GM23338 (cell line): ENCODE data around the gene VEPH1. TPM values are rescaled to one million over a fixed set of nuclear protein-coding genes. Genes with fewer than 3 reads are reported as not detected.

Experiments used
- ATAC-seq: fragments of 200-7000 bp; cut with Tn5 transposase; 3 replicates; pipeline ENCODE4 v1.9.1; 2020
- DNase-seq: peaks from one replicate; pipeline ENCODE4 v3.0.0-alpha.2; 2015; ENCODE audit warnings: low spot score
- H2AFZ ChIP-seq: fragments of 200-600 bp; sonication (generic); 2 replicates; pipeline ENCODE4 v1.8.0; 2016; ENCODE audit warnings: antibody characterized with exemption, mild to moderate bottlenecking, moderate library complexity
- H3F3A ChIP-seq: fragments of 200-600 bp; sonication (generic); replicated peaks from 2 replicates; pipeline ENCODE4 v1.8.0; 2017; ENCODE audit warnings: antibody characterized with exemption, mixed run types, low read depth
- H3K27ac ChIP-seq: fragments of 200-600 bp; sonication (generic); 2 replicates; pipeline ENCODE4 v1.6.1; 2016; ENCODE audit warnings: low read depth
- H3K27me3 ChIP-seq: fragments of 200-600 bp; sonication (generic); 2 replicates; pipeline ENCODE4 v1.8.0; 2016; ENCODE audit warnings: mild to moderate bottlenecking, mixed run types, moderate library complexity; ENCODE audit not compliant: insufficient read depth
- H3K36me3 ChIP-seq: fragments of 200-600 bp; sonication (generic); 2 replicates; pipeline ENCODE4 v1.8.0; 2016; ENCODE audit warnings: mild to moderate bottlenecking; ENCODE audit not compliant: insufficient read depth
- H3K4me1 ChIP-seq: fragments of 200-600 bp; sonication (generic); 2 replicates; pipeline ENCODE4 v1.8.0; 2016; ENCODE audit warnings: mild to moderate bottlenecking, moderate library complexity; ENCODE audit not compliant: insufficient read depth
- H3K4me2 ChIP-seq: fragments of 200-600 bp; sonication (generic); 2 replicates; pipeline ENCODE4 v1.7.1; 2017; ENCODE audit warnings: mixed run types
- H3K4me3 ChIP-seq: fragments of 200-600 bp; sonication (generic); 2 replicates; pipeline ENCODE4 v1.6.1; 2016; ENCODE audit warnings: mixed run types
- H3K79me2 ChIP-seq: fragments of 200-600 bp; sonication (generic); replicated peaks from 2 replicates; pipeline ENCODE4 v1.8.0; 2017; ENCODE audit warnings: mild to moderate bottlenecking; ENCODE audit not compliant: insufficient read depth
- H3K9me2 ChIP-seq: fragments of 200-600 bp; sonication (generic); 2 replicates; pipeline ENCODE4 v1.8.0; 2017; ENCODE audit not compliant: insufficient read depth
- H4K20me1 ChIP-seq: fragments of 200-600 bp; sonication (generic); replicated peaks from 2 replicates; pipeline ENCODE4 v1.8.0; 2017; ENCODE audit warnings: mild to moderate bottlenecking; ENCODE audit not compliant: insufficient read depth
- H3K27ac Mint-ChIP-seq: 2 replicates; pipeline ENCODE4 v1.8.0; 2020; ENCODE audit warnings: inconsistent platforms, mild to moderate bottlenecking, moderate library complexity, mixed read lengths
- H3K27me3 Mint-ChIP-seq: 3 replicates; pipeline ENCODE4 v1.8.0; 2022; ENCODE audit warnings: low read depth, mild to moderate bottlenecking, moderate library complexity, mixed read lengths, inconsistent platforms; ENCODE audit not compliant: insufficient read depth, poor library complexity
- H3K36me3 Mint-ChIP-seq: 3 replicates; pipeline ENCODE4 v1.8.0; 2021; ENCODE audit warnings: low read depth, mild to moderate bottlenecking, inconsistent platforms, moderate library complexity, mixed read lengths
- H3K4me1 Mint-ChIP-seq: 3 replicates; pipeline ENCODE4 v1.8.0; 2020; ENCODE audit warnings: mild to moderate bottlenecking, inconsistent platforms, mixed read lengths
- H3K4me3 Mint-ChIP-seq: 3 replicates; pipeline ENCODE4 v1.8.0; 2021; ENCODE audit warnings: moderate library complexity, mild to moderate bottlenecking, inconsistent platforms, mixed read lengths
- H3K9me3 Mint-ChIP-seq: 3 replicates; pipeline ENCODE4 v1.8.0; 2020; ENCODE audit warnings: moderate library complexity, mild to moderate bottlenecking, inconsistent platforms, mixed read lengths
- CREB1 ChIP-seq: fragments of 250-450 bp; sonication (Bioruptor Pico); IDR thresholded peaks from 2 replicates; pipeline ENCODE4 v1.5.0; 2020; ENCODE audit warnings: low read depth, mild to moderate bottlenecking, moderate library complexity
- ETS1 ChIP-seq: IDR thresholded peaks from 2 replicates; pipeline ENCODE4 v1.6.1; 2016; ENCODE audit warnings: antibody characterized with exemption
- EZH2 ChIP-seq: fragments of 200-600 bp; sonication (generic); IDR thresholded peaks from one replicate; pipeline ENCODE4 v1.8.0; 2017; ENCODE audit warnings: antibody characterized with exemption, mild to moderate bottlenecking, low read depth; ENCODE audit not compliant: unreplicated experiment
- EZH2phosphoT487 ChIP-seq: fragments of 200-600 bp; sonication (generic); IDR thresholded peaks from one replicate; pipeline ENCODE4 v1.8.1; 2018; ENCODE audit warnings: antibody characterized with exemption; ENCODE audit not compliant: unreplicated experiment
- JUNB ChIP-seq: IDR thresholded peaks from one replicate; pipeline ENCODE4 v1.6.1; 2016; ENCODE audit warnings: antibody characterized with exemption; ENCODE audit not compliant: unreplicated experiment
- NANOG ChIP-seq: IDR thresholded peaks from 2 replicates; pipeline ENCODE4 v1.6.1; 2016; ENCODE audit warnings: antibody characterized with exemption, borderline replicate concordance
- POLR2AphosphoS5 ChIP-seq: IDR thresholded peaks from 2 replicates; pipeline ENCODE4 v1.6.1; 2016; ENCODE audit warnings: antibody characterized with exemption, low read depth
- REST ChIP-seq: IDR thresholded peaks from one replicate; pipeline ENCODE4 v1.6.1; 2018; ENCODE audit warnings: antibody characterized with exemption; ENCODE audit not compliant: unreplicated experiment
- STAT1 ChIP-seq: IDR thresholded peaks from one replicate; pipeline ENCODE4 v1.6.1; 2016; ENCODE audit warnings: antibody characterized with exemption; ENCODE audit not compliant: unreplicated experiment
- ZNF114 ChIP-seq: fragments of 250-450 bp; sonication (Bioruptor Pico); IDR thresholded peaks from 2 replicates; pipeline ENCODE4 v1.5.0; 2020; ENCODE audit warnings: mild to moderate bottlenecking, moderate library complexity
- polyA plus RNA-seq: library from polyadenylated mRNA; unstranded; fragments of >200 nt; fragmentation: Nextera tagmentation; extraction: Ambion mirVana; gene quantifications from 2 replicates; pipeline ENCODE4 v1.2.1, GENCODE V29; 2016
- total RNA-seq: library from RNA; depleted of rRNA; stranded (reverse); fragments of >200 nt; shearing (Covaris generic); gene quantifications from 2 replicates; pipeline ENCODE4 v1.2.3, GENCODE V29; 2014
- TF ChIP-seq, protein P1 (sequence below), 2 experiments: fragments of 200-600 bp in 1 of 2; sonication (generic) in 1 of 2; conservative IDR thresholded peaks; 2 replicates each; pipeline versions ENCODE4 v1.5.1 to v1.6.1; 2016 to 2017; ENCODE audit warnings: antibody characterized with exemption in 2 of 2, low read depth in 2 of 2, mild to moderate bottlenecking in 2 of 2, moderate library complexity in 1 of 2

Gene VEPH1
- total and polyA plus RNA-seq, 2 experiments from 2014 or later, result 15.4 to 33.8 TPM

GRCh38 chr3:157310329-157311052, 192.7 kb downstream of the VEPH1 start (continued):
- TF ChIP-seq JUNB (no peak), CREB1 (CRISPR knock-in tag) (no peak), EZH2 (no peak), ETS1 (no peak), NANOG (no peak), EZH2phosphoT487 (no peak), ZNF114 (CRISPR knock-in tag) (no peak), REST (no peak), STAT1 (no peak)
- TF ChIP-seq, protein P1, sequence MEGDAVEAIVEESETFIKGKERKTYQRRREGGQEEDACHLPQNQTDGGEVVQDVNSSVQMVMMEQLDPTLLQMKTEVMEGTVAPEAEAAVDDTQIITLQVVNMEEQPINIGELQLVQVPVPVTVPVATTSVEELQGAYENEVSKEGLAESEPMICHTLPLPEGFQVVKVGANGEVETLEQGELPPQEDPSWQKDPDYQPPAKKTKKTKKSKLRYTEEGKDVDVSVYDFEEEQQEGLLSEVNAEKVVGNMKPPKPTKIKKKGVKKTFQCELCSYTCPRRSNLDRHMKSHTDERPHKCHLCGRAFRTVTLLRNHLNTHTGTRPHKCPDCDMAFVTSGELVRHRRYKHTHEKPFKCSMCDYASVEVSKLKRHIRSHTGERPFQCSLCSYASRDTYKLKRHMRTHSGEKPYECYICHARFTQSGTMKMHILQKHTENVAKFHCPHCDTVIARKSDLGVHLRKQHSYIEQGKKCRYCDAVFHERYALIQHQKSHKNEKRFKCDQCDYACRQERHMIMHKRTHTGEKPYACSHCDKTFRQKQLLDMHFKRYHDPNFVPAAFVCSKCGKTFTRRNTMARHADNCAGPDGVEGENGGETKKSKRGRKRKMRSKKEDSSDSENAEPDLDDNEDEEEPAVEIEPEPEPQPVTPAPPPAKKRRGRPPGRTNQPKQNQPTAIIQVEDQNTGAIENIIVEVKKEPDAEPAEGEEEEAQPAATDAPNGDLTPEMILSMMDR (conservative IDR thresholded peaks at IDR 0.05; ENCODE audit: low read depth in 2 of 2), result no peak

DNA sequence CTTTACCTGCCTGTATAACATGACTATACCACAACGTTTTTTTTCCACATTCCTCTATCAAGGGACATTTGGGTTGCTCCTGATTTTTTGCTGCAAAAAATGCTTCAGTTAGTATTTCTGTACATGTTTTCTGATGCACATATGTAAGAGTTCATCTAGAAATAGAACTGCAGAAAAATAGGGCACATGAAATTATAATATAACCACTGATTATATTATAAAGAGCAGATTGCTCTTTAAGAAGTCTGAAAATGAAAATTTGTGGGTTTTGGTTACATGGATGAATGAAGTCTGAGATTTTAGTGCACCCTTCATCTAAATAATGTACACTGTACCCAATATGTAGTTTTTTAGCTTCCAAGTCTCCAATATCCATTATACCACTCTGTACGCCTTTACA, 196.7 kb downstream of the VEPH1 start:
- Histone ChIP-seq H3K27ac (no peak overlapping the region), H3K36me3 (no peaks in the 10 kb centered on the region), H3K4me1 (no peaks in the 10 kb centered on the region), H3K27me3 (no peaks in the 10 kb centered on the region), H3K79me2 (no peaks in the 10 kb centered on the region), H3K4me2 (no peak overlapping the region), H3K9me2 (no peaks in the 10 kb centered on the region; the same call in none of the 2 replicates), H2AFZ (no peak overlapping the region), H3F3A (no peaks in the 10 kb centered on the region), H4K20me1 (no peaks in the 10 kb centered on the region), H3K4me3 (no peak overlapping the region)
- ATAC-seq (no peak), DNase-seq (no peak)
- Mint-ChIP-seq H3K9me3 (0 out of 3 replicates have a peak, but pooled peaks cover 2% of the 10 kb centered on the region), H3K27ac (no peak overlapping the region), H3K4me3 (no peak overlapping the region), H3K36me3 (no peaks in the 10 kb centered on the region), H3K4me1 (peaks cover 8% of the 10 kb centered on the region; the same call in 2 of the 3 replicates), H3K27me3 (no peaks in the 10 kb centered on the region)
- TF ChIP-seq STAT1, result no peak
- TF ChIP-seq ZNF114 (CRISPR knock-in tag), result no peak
- TF ChIP-seq POLR2AphosphoS5, result no peak
- TF ChIP-seq REST, result no peak
- no peak for TF ChIP-seq EZH2
- TF ChIP-seq ETS1, result no peak
- no peak for TF ChIP-seq NANOG
- TF ChIP-seq, protein P1 (conservative IDR thresholded peaks at IDR 0.05; ENCODE audit: low read depth in 2 of 2), result no peak
- no peak for TF ChIP-seq EZH2phosphoT487
